COLO668 (cell line): ENCODE measurements around the gene JMJD8.
"Not testable (repeated sequence)": the region's sequence is repeated elsewhere in the genome, so short reads cannot be mapped to it uniquely, and the experiment has no call there.

Experiments used
- DNase-seq: peaks from one replicate; lab custom pipeline; 2025; ENCODE audit not compliant: unreplicated experiment; lab: John Stamatoyannopoulos, UW

Gene JMJD8

DNA sequence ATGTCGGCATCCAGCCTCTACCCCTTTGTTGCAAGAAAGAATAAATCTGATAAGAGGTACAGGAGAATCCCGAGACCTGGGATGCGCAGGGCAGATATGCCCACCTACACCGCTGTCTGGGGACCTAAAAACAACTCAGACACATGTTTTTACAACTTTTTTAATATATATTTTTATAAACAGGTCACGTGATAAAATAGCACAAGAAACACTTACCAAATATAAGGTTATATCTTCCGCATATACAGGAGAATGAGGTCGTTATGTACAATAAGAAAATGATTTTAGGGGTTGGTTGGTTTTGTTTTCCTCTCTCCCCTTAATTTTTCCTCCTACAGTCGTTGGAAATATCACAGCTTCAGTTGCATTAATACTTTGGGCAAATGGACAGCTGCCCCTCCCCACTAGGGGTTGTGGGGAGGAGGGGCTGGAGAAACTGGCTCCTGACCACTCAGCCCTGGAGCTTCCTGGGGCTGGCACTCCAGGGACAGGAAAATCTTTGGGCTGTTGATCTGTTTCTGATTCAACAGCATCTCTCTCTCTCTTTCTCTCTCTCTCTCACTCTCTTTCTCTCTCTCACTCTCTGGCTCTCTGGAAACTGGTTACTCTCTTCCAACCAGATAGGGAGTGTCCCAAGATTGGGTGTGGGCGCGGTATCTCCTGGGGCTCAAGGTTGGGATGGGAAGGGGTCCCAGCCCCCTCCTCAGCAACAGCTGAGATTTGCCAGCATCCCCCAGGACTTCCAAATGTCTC, 8.4 kb upstream of the JMJD8 start:
- no peak for DNase-seq

DNA sequence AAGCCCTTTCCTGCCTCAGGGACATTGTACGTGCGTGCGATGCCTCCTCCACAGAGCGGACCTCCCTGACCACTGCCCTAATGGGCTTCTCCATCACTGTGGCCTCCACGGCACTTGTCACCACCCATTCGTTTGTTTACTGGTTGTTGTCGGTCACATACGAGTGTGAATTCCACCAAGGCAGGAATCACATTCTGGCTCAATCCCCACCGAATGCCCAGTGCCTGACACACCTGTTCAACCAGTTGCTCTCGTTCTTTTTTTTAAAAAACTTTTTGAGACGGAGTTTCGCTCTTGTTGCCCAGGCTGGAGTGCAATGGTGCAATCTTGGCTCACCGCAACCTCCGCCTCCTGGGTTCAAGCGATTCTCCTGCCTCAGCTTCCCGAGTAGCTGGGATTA, 7.1 kb upstream of the JMJD8 start:
- DNase-seq: not testable (repeated sequence)

DNA sequence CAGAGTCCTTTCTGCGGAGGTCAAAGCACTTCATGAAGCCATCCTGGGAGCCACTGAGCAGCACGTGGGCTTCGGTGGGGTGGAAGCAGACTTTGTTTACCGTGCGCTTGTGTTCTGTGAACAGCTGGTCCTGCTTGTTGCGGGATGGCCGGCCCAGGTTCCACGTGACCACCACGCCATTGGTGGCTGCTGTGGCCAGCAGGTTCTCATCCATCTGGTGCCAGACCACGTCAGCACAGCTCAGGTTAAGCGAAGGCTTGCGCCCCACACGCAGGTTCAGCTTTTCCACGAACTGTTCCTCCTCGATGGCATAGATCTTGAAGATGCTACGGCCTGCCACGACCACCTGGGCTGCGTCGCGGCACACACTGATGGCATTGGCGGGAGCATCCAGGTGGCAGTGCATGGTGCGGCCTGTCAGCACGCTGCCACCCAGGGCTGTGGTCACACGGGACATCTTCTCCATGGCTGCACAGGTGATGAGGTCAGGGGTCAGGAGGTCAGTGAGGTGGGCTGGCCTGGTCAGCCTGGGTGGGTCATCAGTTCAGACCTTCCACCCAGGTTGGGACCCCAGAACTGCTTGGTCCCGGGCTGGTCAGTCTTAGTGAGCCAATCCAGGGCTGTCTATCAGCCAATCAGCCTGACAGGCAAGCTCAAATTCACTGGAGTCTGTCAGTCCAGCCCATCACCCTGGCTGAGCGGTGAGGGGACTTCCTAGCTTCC, 5.2 kb upstream of the JMJD8 start:
- no peak for DNase-seq

DNA sequence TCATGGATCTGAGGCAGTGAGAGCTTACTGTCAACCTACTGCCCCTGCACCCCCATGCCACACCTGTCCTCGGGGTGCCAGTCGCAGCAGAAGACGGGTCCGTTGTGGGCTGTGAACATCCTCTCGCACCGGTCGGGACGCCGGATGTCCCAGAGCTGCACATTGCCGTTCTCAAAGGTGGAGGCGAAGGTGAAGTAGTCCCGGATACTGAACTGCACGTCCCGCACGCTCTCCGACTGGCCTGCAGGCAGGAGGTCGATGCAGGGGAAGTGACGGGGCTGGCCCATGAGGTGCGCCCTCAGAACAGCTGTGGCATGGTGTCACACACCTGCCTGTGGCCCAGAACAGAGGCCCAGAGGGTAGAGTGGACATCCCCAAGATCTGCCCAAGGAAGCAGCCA, 3.4 kb upstream of the JMJD8 start:
- no peak for DNase-seq

DNA sequence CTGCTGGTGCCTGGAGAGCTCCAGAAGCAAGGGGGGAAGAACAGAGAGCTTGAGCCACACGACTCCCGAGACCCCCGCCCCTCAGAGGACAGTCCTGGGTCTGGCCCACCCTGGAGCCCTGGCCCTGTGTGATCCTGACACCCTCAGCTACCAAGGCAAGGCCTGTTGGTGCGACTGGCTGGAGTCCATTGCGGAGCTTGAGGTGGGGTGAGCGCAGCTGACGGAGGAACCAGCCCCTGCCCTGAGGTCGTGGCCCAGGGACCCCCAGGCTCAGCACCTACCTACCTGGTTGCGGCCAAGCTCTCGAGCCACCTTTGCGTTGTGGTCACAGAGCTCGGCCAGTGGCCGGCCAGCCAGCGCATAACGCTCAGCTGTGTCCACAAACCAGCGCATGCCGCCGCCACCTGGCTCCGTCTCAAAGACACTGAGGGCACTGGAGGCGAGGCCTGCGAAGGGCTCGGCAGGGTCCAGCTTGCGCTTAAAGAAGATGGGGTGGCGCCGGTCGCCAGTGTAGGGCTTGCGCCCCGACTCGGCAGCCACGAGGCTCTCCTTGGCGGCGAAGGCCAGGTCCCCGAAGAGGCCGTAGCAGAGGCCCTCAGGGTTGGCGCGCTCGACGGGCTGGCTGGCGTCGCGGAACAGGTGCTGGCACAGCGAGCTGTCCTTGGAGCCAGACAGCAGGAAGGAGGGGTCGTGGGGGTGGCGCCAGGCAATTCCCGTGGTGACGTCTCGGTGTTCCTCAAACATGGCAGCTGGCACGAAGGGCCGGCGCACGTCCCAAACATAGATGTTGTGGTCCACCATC, 2.5 kb upstream of the JMJD8 start:
- no peak for DNase-seq

DNA sequence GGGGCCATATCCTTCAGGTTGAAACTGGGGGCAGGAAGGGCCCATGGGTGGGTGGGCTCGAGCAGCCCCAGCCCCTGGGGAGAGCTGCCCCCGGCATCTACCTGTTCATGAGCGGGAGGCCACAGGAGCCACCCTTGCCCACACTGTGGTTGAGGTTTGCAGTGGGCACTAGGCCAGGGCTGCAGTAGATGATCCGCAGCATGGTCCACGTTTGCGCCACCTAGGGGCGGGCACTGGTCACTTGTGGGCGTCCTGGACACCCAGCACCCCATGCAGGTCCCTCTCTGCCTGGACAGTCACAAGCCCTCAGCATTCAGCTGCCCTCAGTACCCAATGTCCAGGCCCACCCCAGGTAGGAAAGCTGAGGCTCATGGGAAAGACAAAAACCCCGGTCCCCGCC, 1.8 kb upstream of the JMJD8 start:
- peak; percentile 86 for DNase-seq

DNA sequence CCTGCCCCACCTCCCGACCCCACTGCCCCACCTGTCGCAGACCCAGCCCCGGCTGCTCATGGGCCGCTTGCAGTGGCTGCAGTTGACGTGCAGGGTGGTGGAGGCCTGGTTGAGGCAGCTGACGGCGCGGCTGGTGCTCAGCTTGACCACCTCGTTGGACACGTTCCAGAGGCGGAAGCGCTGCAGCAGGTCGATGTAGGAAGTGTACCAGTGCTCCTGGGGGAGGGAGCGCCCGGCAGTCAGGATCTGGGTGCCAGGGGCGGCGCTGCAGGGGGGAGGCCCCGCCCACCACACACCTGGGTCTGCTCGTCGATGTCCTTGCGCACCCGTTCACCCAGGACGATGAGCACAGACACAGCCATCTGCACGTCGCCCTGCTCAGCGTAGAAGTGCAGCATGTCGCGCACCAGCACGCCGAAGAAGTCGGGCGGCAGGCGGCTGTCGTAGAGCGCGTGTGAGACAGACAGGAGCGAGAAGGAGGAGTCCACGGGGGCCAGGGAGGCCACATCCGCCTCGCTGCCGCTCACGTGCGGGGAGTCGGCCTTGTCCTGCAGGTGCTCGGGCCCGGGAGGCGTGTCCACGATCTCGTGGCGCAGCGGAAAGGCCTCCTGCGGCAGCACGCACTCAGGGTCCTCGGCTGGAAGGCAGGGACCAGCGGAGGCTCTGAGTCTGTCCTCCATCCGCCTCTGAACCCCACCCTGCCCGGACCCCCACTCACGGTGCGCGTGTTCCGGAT, 995 bp upstream of the JMJD8 start:
- DNase-seq: peak; percentile 95

DNA sequence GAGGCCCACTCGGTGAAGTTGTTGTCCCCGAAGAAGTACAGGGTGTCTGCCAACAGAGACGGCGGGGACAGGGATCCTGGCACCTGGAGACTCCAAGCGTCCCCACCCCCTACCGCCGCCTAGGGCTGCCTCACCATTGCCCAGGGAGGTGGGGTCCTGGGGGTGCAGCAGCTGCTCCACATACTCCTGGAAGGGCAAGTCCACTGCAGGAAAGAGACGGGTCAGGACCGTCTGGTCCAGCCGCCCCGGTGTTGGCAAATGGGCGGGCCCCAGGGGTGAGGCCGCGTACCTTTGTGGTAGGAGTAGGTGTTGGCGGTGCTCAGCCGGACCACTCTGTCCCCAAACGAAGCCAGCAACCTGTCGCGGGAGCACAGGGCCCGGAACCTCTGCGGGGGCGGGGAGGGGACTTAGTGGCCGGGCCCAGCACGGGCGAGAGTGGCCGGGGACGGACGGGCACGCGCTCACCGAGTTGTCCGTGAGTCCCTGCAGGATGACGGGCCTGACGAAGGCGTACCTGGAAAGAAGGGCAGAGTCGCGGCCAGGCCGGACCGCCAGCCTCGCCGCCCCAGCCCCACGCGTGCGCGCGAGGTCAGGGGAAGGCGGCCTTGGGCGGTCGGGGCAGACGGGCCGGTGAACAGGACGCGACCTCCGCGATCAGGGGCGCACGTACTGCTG, 601 bp downstream of the JMJD8 start:
- DNase-seq: peak; percentile 48

DNA sequence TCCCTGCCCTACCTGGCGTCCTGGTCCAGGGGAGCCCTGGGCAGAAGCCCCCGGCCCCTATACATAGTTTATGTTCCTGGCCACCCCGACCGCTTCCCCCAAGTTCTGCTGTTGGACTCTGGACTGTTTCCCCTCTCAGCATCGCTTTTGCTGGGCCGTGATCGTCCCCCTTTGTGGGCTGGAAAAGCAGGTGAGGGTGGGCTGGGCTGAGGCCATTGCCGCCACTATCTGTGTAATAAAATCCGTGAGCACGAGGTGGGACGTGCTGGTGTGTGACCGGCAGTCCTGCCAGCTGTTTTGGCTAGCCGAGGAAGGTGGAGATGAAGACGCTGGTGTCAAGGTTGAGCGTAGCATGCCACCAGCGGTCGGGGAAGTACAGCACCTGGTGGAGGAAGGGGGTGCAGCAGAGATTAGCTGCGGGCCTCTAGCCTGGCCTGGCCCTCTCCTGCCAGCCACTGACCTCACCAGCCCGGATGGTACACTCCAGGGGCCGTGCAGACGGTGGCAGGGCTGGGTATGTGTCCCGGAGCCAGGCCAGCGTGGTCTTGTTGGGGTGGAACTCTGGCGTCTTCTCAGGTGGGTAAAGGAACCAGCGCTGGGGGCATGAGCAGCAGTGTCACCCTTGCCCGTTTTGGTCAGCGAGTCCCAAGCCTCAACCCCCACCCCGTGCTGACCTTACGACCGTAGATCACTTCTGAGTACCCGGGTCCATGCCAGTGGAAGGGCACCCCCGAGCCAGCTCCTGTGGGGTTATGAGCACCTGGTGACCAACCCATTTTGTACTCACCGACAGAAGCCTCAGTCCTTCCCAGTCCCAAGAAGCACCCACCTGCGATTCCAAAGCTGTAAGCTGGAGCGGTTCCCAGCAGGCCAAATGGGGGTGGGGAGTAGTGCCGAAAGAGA, 1.4 kb downstream of the JMJD8 start:
- DNase-seq: no peak

DNA sequence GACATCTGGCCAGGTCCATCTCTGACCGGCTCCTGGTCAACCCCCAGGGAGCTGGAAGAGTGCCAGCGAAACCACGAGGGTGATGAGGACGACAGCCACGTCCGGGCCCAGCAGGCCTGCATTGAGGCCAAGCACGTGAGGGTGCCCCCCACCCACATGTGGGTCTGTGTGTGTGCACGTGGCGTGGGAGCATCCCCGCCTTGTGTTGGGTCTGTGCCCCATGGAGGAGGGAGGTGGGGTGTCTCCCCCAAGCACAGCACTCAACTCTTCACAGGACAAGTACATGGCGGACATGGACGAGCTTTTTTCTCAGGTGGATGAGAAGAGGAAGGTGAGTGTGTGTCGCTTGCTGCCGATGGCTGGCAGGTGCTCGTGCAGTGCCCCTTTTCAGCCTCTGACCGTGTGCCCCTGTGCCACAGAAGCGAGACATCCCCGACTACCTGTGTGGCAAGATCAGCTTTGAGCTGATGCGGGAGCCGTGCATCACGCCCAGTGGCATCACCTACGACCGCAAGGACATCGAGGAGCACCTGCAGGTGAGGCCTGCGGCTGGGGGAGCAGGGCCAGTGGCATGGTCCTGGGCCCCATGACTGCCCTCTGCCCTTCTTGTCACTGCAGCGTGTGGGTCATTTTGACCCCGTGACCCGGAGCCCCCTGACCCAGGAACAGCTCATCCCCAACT, 2.2 kb downstream of the JMJD8 start:
- DNase-seq: peak; percentile 50

DNA sequence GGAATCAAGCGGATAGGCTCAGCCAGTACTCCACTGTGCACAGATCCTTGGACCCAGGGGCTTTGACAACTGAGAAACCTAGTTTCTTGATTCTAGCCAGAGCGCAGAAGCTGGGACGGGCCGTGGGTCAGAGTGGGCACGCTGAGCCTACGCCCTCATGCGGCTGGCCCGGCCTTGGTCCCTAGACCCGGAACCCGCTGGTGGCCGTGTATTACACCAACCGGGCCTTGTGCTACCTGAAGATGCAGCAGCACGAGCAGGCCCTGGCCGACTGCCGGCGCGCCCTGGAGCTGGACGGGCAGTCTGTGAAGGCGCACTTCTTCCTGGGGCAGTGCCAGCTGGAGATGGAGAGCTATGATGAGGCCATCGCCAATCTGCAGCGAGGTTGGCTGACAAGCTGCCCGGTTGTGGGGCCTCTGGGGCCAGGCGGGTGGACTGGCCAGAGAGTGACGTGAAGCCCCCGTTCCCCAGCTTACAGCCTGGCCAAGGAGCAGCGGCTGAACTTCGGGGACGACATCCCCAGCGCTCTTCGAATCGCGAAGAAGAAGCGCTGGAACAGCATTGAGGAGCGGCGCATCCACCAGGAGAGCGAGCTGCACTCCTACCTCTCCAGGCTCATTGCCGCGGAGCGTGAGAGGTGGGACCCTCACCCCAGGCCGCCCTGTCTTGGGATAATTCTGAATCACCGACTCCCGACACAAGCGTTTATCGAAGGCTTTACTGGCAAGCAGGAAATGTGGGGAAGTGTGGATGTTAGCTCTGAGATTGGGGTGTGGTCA, 3.0 kb downstream of the JMJD8 start:
- peak; percentile 66 for DNase-seq

DNA sequence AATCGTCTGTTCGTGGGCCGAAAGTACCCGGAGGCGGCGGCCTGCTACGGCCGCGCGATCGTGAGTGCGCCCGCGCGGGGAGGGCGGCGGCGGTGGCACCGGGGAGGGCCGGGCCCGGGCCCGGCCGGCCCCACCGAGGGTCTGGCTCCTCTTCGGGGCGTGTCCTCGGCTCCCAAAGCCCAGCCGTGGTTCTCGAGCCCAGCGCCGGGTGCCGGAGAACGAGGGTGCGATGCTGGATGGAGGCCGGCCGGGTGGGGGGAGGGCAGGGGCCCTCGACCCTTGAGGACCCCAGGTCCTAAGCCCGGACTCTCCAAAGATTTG, 3.5 kb downstream of the JMJD8 start:
- no peak for DNase-seq

DNA sequence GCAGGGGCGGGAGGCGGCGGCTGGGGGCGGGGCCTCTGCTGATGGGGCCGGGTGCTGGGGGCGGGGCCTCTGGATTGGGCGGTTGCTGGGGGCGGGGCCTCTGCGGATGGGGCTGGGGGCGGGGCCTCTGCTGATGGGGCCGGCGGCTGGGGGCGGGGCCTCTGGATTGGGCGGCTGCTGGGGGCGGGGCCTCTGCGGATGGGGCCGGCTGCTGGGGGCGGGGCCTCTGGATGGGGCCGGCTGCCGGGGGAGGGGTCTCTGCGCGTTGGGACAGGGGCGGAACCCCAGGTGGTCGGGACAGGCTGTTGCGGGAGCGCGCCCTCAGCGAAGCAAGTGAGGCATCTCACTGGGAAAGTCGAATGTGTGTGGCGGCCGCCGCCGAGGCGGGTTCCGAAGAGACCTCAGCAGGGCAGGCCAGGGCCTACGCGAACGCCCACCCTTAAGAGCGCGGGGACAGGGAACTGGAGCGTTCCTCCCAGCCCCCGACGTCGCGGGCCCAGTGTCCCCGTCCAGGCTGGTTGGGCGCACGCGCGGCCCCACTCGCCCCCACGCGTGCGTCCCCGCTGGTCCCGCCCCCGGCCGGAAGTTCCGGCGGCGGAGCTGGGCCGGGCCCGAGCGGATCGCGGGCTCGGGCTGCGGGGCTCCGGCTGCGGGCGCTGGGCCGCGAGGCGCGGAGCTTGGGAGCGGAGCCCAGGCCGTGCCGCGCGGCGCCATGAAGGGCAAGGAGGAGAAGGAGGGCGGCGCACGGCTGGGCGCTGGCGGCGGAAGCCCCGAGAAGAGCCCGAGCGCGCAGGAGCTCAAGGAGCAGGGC, 4.1 kb downstream of the JMJD8 start, which contains the start of gene STUB1:
STUB1 (plus strand) TSS at position 597 of the 811 bp plus-strand sequence; CDS start at position 713, 116 bp downstream.
- DNase-seq: peak; percentile 89

DNA sequence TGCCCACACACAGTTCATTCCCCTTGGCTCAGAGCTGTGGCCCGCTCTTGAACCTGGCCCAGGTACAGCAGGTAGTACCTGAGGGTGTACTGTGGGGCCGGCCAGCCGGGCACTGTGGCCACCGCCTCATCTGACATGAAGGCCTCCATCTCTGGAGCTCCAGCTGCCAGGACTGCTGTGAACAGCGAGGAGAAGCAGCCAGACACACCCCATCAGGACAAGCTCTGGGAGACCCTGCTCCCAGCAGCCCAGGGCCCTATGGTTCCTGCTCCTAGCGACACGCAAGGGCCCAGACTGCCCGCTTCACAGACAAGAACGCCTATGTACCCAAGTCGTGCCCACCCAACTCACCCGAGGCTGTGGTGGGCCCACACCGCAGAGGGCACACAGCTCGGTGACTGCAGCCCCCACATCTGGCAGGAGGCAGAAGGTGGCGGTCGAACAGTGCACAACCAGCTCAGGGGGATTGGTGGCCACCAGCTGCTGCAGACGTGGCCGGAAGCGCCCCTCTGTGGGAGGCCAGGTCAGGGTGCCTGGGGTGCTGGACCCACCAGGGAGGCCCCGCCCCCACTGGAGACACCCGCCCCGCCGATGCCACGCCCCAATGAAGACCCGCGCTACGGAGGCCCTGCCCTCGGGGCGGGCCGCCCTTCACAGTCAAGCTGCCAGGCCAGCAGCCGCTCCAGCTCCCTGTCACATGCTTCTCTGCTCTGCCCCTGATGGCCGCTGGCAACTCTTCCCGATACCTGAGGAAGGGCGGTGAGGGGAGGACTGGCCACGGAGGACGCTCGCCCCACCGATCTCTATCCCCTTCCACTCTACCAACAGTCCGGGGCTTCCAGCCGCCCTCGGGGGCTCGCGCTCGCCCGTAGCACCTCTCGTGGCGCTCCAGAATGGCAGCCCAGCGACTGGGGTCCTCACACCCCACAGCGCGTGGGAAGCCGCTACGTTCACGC, 5.0 kb downstream of the JMJD8 start:
- DNase-seq: peak; percentile 82

DNA sequence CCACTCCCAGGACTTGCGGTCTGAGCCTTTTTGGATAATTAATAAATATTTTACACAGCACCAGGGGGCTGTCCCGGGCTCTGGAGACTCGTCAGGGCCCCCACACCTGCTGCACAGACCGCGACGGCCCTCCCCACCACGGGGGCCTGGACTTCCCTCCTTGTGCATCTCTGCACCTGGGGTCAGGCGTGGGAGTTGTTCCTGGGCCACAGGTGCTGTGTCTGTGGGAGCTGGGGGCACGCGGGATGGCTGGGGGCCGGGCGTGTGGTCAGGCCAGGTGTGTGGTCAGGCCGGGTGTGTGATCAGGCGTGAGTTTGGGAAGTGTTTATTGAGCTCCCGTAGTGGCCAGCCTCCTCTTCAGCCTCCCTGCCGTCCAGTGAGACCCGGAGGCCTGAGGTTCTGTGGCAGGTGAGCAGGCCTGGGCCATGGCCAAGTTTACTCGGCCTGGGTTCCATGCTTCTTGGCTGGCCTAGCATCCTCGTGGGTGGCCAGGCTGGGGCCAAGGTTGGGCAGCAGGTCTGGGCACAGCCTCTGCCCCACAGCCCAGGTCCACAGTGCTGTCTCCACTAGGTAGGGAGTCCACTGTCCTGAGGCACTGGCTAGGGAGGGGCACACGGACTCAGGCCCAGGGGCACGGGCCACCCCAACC, 5.8 kb downstream of the JMJD8 start:
- peak; percentile 16 for DNase-seq
